Panc1 (cell line): Measurements from ENCODE around the gene TRAPPC2L.

ENCODE experiments used
- CTCF ChIP-seq: fragments of 450-650 bp; IDR thresholded peaks from 2 replicates; pipeline ENCODE4 v1.5.1; 2017; ENCODE audit warnings: mild to moderate bottlenecking
- POLR2AphosphoS5 ChIP-seq: IDR thresholded peaks from 2 replicates; pipeline ENCODE4 v1.6.1; 2012; ENCODE audit warnings: mild to moderate bottlenecking, low read depth, low read length, moderate library complexity
- REST ChIP-seq, 2 experiments: IDR thresholded peaks; 2 replicates each; pipeline ENCODE4 v1.6.1; 2011 to 2012; ENCODE audit warnings: low read depth in 2 of 2, control low read depth in 1 of 2, low read length in 1 of 2, mild to moderate bottlenecking in 1 of 2, moderate library complexity in 1 of 2; ENCODE audit not compliant: insufficient read depth in 1 of 2
- SIN3A ChIP-seq: IDR thresholded peaks from 2 replicates; pipeline ENCODE4 v1.6.1; 2012; ENCODE audit warnings: low read depth, mild to moderate bottlenecking, low read length, moderate library complexity, borderline replicate concordance; ENCODE audit not compliant: insufficient read depth

GRCh38 chr16:88866151-88866920 lies 9.4 kb downstream of the TRAPPC2L start, which contains the start of gene PABPN1L:
- TF ChIP-seq CTCF (no peak), REST (IDR thresholded peaks at IDR 0.05; ENCODE audit: insufficient read depth in 1 of 2, low read depth in 2 of 2, low read length in 1 of 2) (no peak), POLR2AphosphoS5 (no peak), SIN3A (no peak)
